Ascending aorta (tissue), 2 donors: Measurements from ENCODE around the gene ZNF714. TPM values are rescaled to one million over a fixed set of nuclear protein-coding genes. Genes with fewer than 3 reads are reported as not detected.
A peak's percentile ranks its signal among the peaks of the same experiment; 100 is the strongest.

Experiments used
- DNase-seq, 2 donors: peaks; one replicate each; pipeline ENCODE4 v3.0.0-alpha.2; 2019; ENCODE audit warnings: low spot score in 2 of 2
- H3K27ac ChIP-seq, 2 donors: fragments of 200-600 bp; sonication (generic); one replicate each; pipeline ENCODE4 v1.5.1; 2016 to 2017; ENCODE audit warnings: mild to moderate bottlenecking in 1 of 2
- H3K27me3 ChIP-seq: fragments of 200-600 bp; sonication (generic); one replicate; pipeline ENCODE4 v1.5.1; 2017
- H3K36me3 ChIP-seq, 2 donors: fragments of 200-600 bp; sonication (generic); one replicate each; pipeline ENCODE4 v1.5.1; 2016
- H3K4me1 ChIP-seq, 2 donors: fragments of 200-600 bp; sonication (generic); one replicate each; pipeline ENCODE4 v1.5.1; 2016 to 2017; ENCODE audit warnings: mild to moderate bottlenecking in 1 of 2
- H3K4me3 ChIP-seq, 2 donors: fragments of 200-600 bp; sonication (generic); one replicate each; pipeline ENCODE4 v1.5.1; 2016 to 2017; ENCODE audit warnings: mild to moderate bottlenecking in 1 of 2
- H3K9me3 ChIP-seq, 2 donors: fragments of 200-600 bp; sonication (generic); one replicate each; pipeline ENCODE4 v1.5.1; 2016
- intact Hi-C: fragments of 100-400 bp; cut with DNase I; formaldehyde crosslinking; loops from one replicate; pipeline ENCODE4 v1.15.1; 2023
- total RNA-seq: library from RNA; depleted of rRNA; stranded (reverse); fragments of >200 nt; gene quantifications from one replicate; pipeline ENCODE4 v1.1.0, GENCODE V29; 2016
- TF ChIP-seq, protein P1 (sequence below), 3 experiments: fragments of 200-600 bp in 2 of 3; fragments of 450-650 bp in 1 of 3; sonication (generic) in 2 of 3; IDR thresholded peaks; one replicate each; pipeline ENCODE4 v1.5.1; 2016 to 2019; ENCODE audit warnings: antibody characterized with exemption in 3 of 3, mild to moderate bottlenecking in 1 of 3, moderate library complexity in 1 of 3

ZNF714 gene
- total RNA-seq, 1 donor from 2014 or later, result 10.6 TPM

GRCh38 chr19:21141787-21142464 is 59.9 kb downstream of the ZNF714 start, which contains the start of gene ZNF431:
ZNF431 (plus strand) TSS chr19:21142040; CDS start chr19:21142184, 144 bp downstream.
- peaks cover 0 to 5% of the 10 kb centered on the region in 2 donors for H3K4me1 ChIP-seq
- intact Hi-C loops, result loop anchor here (2.0 to 10.0 kb wide), 7 partner anchors 121 to 975 kb away; partner anchors contain the start of genes ZNF429, ZNF430, ZNF486 and ZNF493
- H3K9me3 ChIP-seq, result no peaks in the 10 kb centered on the region

DNA sequence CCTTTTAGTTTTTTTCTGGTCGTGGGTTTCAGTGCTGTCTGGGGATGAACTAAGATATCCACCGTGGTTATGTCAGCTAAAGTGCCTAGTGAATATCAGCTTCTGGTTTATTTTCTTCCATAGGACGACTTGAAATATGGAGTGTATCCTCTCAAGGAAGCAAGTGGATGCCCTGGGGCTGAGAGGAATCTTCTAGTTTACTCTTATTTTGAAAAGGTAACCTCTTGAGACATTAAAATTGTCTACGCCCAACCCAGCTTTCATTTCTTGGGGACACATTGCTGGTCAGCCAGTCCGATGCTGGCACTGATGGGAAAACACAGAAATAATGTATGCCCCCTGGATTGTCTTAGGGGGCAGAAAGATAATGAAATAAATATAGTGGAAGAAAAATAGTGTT is 61.4 kb downstream of the ZNF714 start:
- DNase-seq, result no peak
- Histone ChIP-seq H3K36me3 (peaks cover 5 to 15% of the 10 kb centered on the region in 2 donors), H3K4me3 (peak overlapping the region in 1 of 2 donors; percentile 82), H3K4me1 (peaks cover 0 to 5% of the 10 kb centered on the region in 2 donors), H3K9me3 (no peaks in the 10 kb centered on the region), H3K27me3 (no peaks in the 10 kb centered on the region), H3K27ac (no peak overlapping the region)
- intact Hi-C loops, result loop anchor here (5.0 to 10.0 kb wide), 6 partner anchors 181 to 976 kb away; partner anchors contain the start of genes ZNF429, ZNF486, ZNF493 and ZNF708
- TF ChIP-seq, protein P1, sequence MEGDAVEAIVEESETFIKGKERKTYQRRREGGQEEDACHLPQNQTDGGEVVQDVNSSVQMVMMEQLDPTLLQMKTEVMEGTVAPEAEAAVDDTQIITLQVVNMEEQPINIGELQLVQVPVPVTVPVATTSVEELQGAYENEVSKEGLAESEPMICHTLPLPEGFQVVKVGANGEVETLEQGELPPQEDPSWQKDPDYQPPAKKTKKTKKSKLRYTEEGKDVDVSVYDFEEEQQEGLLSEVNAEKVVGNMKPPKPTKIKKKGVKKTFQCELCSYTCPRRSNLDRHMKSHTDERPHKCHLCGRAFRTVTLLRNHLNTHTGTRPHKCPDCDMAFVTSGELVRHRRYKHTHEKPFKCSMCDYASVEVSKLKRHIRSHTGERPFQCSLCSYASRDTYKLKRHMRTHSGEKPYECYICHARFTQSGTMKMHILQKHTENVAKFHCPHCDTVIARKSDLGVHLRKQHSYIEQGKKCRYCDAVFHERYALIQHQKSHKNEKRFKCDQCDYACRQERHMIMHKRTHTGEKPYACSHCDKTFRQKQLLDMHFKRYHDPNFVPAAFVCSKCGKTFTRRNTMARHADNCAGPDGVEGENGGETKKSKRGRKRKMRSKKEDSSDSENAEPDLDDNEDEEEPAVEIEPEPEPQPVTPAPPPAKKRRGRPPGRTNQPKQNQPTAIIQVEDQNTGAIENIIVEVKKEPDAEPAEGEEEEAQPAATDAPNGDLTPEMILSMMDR (IDR thresholded peaks at IDR 0.05), result no peak

More at GRCh38 chr19:21141787-21142464, 59.9 kb downstream of the ZNF714 start, which contains the start of gene ZNF431:
- Histone ChIP-seq H3K27ac (peak within 1 kb of the TSS; percentile 68 to 70), H3K27me3 (no peaks in the 10 kb centered on the region), H3K4me3 (peak within 1 kb of the TSS; percentile 74 to 82), H3K36me3 (peaks cover 5 to 15% of the 10 kb centered on the region in 2 donors)
- TF ChIP-seq, protein P1 (IDR thresholded peaks at IDR 0.05), result no peak
- DNase-seq, result peak; percentile 78 to 95

DNA sequence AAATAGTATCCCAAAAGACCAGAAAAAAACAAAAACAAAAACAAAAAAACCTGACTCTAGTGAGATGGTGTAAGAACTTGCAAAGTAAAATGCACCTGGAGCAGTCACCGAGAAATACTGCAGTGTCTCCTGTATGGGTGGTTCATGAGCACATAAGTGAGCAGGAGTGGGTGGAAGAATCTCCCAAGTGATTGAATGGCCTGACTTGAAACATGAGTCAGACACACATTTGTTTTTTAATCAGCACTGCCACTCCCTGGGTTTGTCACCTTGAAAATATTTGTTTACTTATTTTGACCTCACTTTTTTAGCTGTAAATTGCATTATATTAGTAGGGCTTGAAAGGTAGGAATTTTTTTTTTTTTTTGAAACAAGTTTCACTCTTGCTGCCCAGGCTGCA is 61.9 kb downstream of the ZNF714 start:
- TF ChIP-seq, protein P1 (IDR thresholded peaks at IDR 0.05), result no peak
- DNase-seq, result no peak
- Histone ChIP-seq H3K4me1 (peaks cover 0 to 5% of the 10 kb centered on the region in 2 donors), H3K4me3 (no peak overlapping the region), H3K36me3 (peaks cover 5 to 15% of the 10 kb centered on the region in 2 donors), H3K9me3 (no peaks in the 10 kb centered on the region), H3K27ac (no peak overlapping the region), H3K27me3 (no peaks in the 10 kb centered on the region)
- intact Hi-C loops, result loop anchor here (5.0 to 10.0 kb wide), 6 partner anchors 181 to 977 kb away; partner anchors contain the start of genes ZNF429, ZNF486, ZNF493 and ZNF708

DNA sequence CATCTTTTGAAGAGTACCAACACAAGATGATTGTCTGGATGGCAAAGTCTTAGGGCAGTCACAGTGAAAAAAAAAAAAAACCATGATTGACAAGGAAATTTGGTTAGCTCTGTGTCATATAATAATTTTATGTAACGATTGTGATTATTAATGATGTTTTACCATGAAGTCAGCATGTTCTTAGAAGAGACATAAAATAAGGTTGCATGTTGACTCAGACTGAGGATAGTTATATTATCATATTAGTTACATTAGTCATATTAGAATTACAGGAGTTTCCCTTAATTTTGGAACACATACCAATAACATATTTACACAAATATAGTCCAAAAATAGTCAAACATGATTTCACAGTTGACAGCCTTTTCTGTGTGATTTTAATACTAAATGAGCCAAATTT is 65.5 kb downstream of the ZNF714 start:
- H3K27me3 ChIP-seq, result no peaks in the 10 kb centered on the region
- DNase-seq, result no peak
- peaks cover 0 to 5% of the 10 kb centered on the region in 2 donors for H3K4me1 ChIP-seq
- no peak overlapping the region for H3K27ac ChIP-seq
- H3K9me3 ChIP-seq, result no peaks in the 10 kb centered on the region
- intact Hi-C loops, result loop anchor here (10.0 kb wide), 2 partner anchors 177 to 493 kb away; partner anchors contain the start of gene ZNF708
- peaks cover 14 to 34% of the 10 kb centered on the region in 2 donors for H3K36me3 ChIP-seq
- TF ChIP-seq, protein P1 (IDR thresholded peaks at IDR 0.05), result no peak
- H3K4me3 ChIP-seq, result no peak overlapping the region

GRCh38 chr19:21148681-21149080 is 66.7 kb downstream of the ZNF714 start:
- TF ChIP-seq, protein P1 (IDR thresholded peaks at IDR 0.05), result no peak
- H3K27ac ChIP-seq, result no peak overlapping the region
- no peak overlapping the region for H3K4me3 ChIP-seq
- intact Hi-C loops, result loop anchor here (10.0 kb wide), 2 partner anchors 176 to 494 kb away; partner anchors contain the start of gene ZNF708
- no peaks in the 10 kb centered on the region for H3K27me3 ChIP-seq
- no peak for DNase-seq
- H3K36me3 ChIP-seq, result peaks cover 14 to 40% of the 10 kb centered on the region in 2 donors
- no peaks in the 10 kb centered on the region for H3K9me3 ChIP-seq
- no peaks in the 10 kb centered on the region for H3K4me1 ChIP-seq
